EH (cell line): ENCODE data around the gene PLXDC2.
"Not testable (repeated sequence)": the region's sequence is repeated elsewhere in the genome, so short reads cannot be mapped to it uniquely, and the experiment has no call there.

Experiments used
- DNase-seq: peaks from one replicate; pipeline ENCODE4 v3.0.0-alpha.2; 2015; ENCODE audit warnings: low read depth

Gene PLXDC2

GRCh38 chr10:19979628-19980027, 163.4 kb downstream of the PLXDC2 start:
- DNase-seq = no peak

- DNase-seq = no peak
These were observed 167.8 kb downstream of the PLXDC2 start for GRCh38 chr10:19983880-19984565.

- DNase-seq = no peak
These were observed 169.5 kb downstream of the PLXDC2 start for GRCh38 chr10:19985745-19986144.

- no peak for DNase-seq
These were observed 170.4 kb downstream of the PLXDC2 start for GRCh38 chr10:19986591-19986990.

GRCh38 chr10:19987931-19988330, 171.7 kb downstream of the PLXDC2 start:
- no peak for DNase-seq

GRCh38 chr10:19993714-19994315, 177.6 kb downstream of the PLXDC2 start:
- no peak for DNase-seq

- DNase-seq = no peak
These were observed 182.2 kb downstream of the PLXDC2 start for GRCh38 chr10:19998482-19998881.

GRCh38 chr10:19999431-19999830, 183.2 kb downstream of the PLXDC2 start:
- DNase-seq = no peak

- not testable (repeated sequence) for DNase-seq
These were observed 185.8 kb downstream of the PLXDC2 start for GRCh38 chr10:20002026-20002425.

GRCh38 chr10:20002657-20003056, 186.4 kb downstream of the PLXDC2 start:
- DNase-seq = no peak

GRCh38 chr10:20004087-20004523, 187.9 kb downstream of the PLXDC2 start:
- DNase-seq = no peak

GRCh38 chr10:20005638-20006037, 189.4 kb downstream of the PLXDC2 start:
- DNase-seq = no peak

GRCh38 chr10:20006169-20006870, 190.1 kb downstream of the PLXDC2 start:
- no peak for DNase-seq

- DNase-seq = no peak
These were observed 191.2 kb downstream of the PLXDC2 start for GRCh38 chr10:20007426-20007825.

GRCh38 chr10:20013991-20014750, 197.9 kb downstream of the PLXDC2 start:
- DNase-seq = no peak

GRCh38 chr10:20017961-20018360, 201.7 kb downstream of the PLXDC2 start:
- no peak for DNase-seq

GRCh38 chr10:20020677-20021076, 204.4 kb downstream of the PLXDC2 start:
- no peak for DNase-seq

- no peak for DNase-seq
These were observed 213.3 kb downstream of the PLXDC2 start for GRCh38 chr10:20029523-20029922.

GRCh38 chr10:20033476-20033875, 217.2 kb downstream of the PLXDC2 start:
- no peak for DNase-seq

- no peak for DNase-seq
These were observed 218.5 kb downstream of the PLXDC2 start for GRCh38 chr10:20034732-20035131.

- no peak for DNase-seq
These were observed 223.8 kb downstream of the PLXDC2 start for GRCh38 chr10:20040012-20040411.

GRCh38 chr10:20041931-20042330, 225.7 kb downstream of the PLXDC2 start:
- no peak for DNase-seq
